HEK293T (cell line): Measurements from ENCODE around the gene FKBP8.

Experiments used
- ARNT ChIP-seq: fragments of 450-650 bp; IDR thresholded peaks from 2 replicates; pipeline ENCODE4 v1.6.1; 2017; ENCODE audit warnings: mild to moderate bottlenecking
- BHLHE40 ChIP-seq: fragments of 450-650 bp; IDR thresholded peaks from 2 replicates; pipeline ENCODE4 v1.6.1; 2016; ENCODE audit warnings: mild to moderate bottlenecking, moderate library complexity, borderline replicate concordance
- ELF4 ChIP-seq: fragments of 450-650 bp; IDR thresholded peaks from 2 replicates; pipeline ENCODE4 v1.6.1; 2017; ENCODE audit warnings: antibody characterized with exemption
- FOXA1 ChIP-seq: fragments of 450-650 bp; IDR thresholded peaks from 2 replicates; pipeline ENCODE4 v1.6.1; 2016; ENCODE audit warnings: mild to moderate bottlenecking
- FOXK2 ChIP-seq: fragments of 450-650 bp; IDR thresholded peaks from 2 replicates; pipeline ENCODE4 v1.6.1; 2016; ENCODE audit warnings: mild to moderate bottlenecking
- FOXM1 ChIP-seq: fragments of 450-650 bp; IDR thresholded peaks from 2 replicates; pipeline ENCODE4 v1.6.1; 2017; ENCODE audit warnings: mild to moderate bottlenecking, borderline replicate concordance
- HDGF ChIP-seq: fragments of 450-650 bp; IDR thresholded peaks from 2 replicates; pipeline ENCODE4 v1.6.1; 2017; ENCODE audit warnings: antibody characterized with exemption, borderline replicate concordance
- LEF1 ChIP-seq: fragments of 450-650 bp; IDR thresholded peaks from 2 replicates; pipeline ENCODE4 v1.6.1; 2017; ENCODE audit warnings: mild to moderate bottlenecking, borderline replicate concordance
- NFRKB ChIP-seq: fragments of 450-650 bp; IDR thresholded peaks from 2 replicates; pipeline ENCODE4 v1.6.1; 2016; ENCODE audit warnings: mild to moderate bottlenecking, moderate library complexity
- PKNOX1 ChIP-seq: fragments of 450-650 bp; IDR thresholded peaks from 2 replicates; pipeline ENCODE4 v1.6.1; 2016
- SP1 ChIP-seq: fragments of 450-650 bp; IDR thresholded peaks from 2 replicates; pipeline ENCODE4 v1.6.1; 2017
- SUZ12 ChIP-seq: fragments of 450-650 bp; IDR thresholded peaks from 2 replicates; pipeline ENCODE4 v1.6.1; 2016; ENCODE audit warnings: mild to moderate bottlenecking
- TARDBP ChIP-seq: fragments of 450-650 bp; IDR thresholded peaks from 2 replicates; pipeline ENCODE4 v1.6.1; 2016
- ZNF384 ChIP-seq: fragments of 450-650 bp; IDR thresholded peaks from 2 replicates; pipeline ENCODE4 v1.6.1; 2016

- TF ChIP-seq ARNT (no peak), FOXA1 (no peak), FOXM1 (no peak), SUZ12 (no peak), FOXK2 (no peak), BHLHE40 (no peak), TARDBP (no peak), ELF4 (no peak), NFRKB (no peak), PKNOX1 (no peak), SP1 (no peak), HDGF (no peak), LEF1 (no peak), ZNF384 (no peak)
These were observed 24.7 kb downstream of the FKBP8 start for GRCh38 chr19:18518639-18519038.
